WTC11 (cell line): ENCODE data around the gene DAG1. TPM values are rescaled to one million over a fixed set of nuclear protein-coding genes. Genes with fewer than 3 reads are reported as not detected.

Experiments
- ATAC-seq: fragments of 200-7000 bp; cut with Tn5 transposase; 2 replicates; pipeline ENCODE4 v1.10.0; 2021; ENCODE audit warnings: mild to moderate bottlenecking, moderate library complexity
- CTCF ChIA-PET: fragments of 300-600 bp; sonication (Branson Sonifier 250); formaldehyde crosslinking; loops from one replicate; lab custom pipeline; 2021; ENCODE audit warnings: antibody characterized with exemption; lab: Charles Lee
- POLR2A ChIA-PET: fragments of 350-600 bp; sonication (Branson Sonifier 250); formaldehyde crosslinking; loops from one replicate; lab custom pipeline; 2021; ENCODE audit warnings: antibody characterized with exemption; lab: Charles Lee
- DNase-seq: peaks from one replicate; pipeline ENCODE4 v3.0.0; 2021; ENCODE audit warnings: low spot score
- H3K27ac Mint-ChIP-seq: 2 replicates; pipeline ENCODE4 v1.8.0; 2021; ENCODE audit warnings: mixed read lengths
- H3K27me3 Mint-ChIP-seq: 2 replicates; pipeline ENCODE4 v1.8.0; 2021; ENCODE audit warnings: low read depth, mild to moderate bottlenecking, moderate library complexity, mixed read lengths
- H3K36me3 Mint-ChIP-seq: 2 replicates; pipeline ENCODE4 v1.8.0; 2021; ENCODE audit warnings: mixed read lengths
- H3K4me1 Mint-ChIP-seq: 2 replicates; pipeline ENCODE4 v1.8.0; 2022; ENCODE audit warnings: mixed read lengths
- H3K4me3 Mint-ChIP-seq: 2 replicates; pipeline ENCODE4 v1.8.0; 2021; ENCODE audit warnings: mild to moderate bottlenecking, moderate library complexity, mixed read lengths
- H3K9me3 Mint-ChIP-seq: 2 replicates; pipeline ENCODE4 v1.8.0; 2021; ENCODE audit warnings: mixed read lengths
- ATF1 ChIP-seq: sonication (generic); formaldehyde crosslinking; IDR thresholded peaks from 2 replicates; pipeline ENCODE4 v1.8.1; 2023; ENCODE audit warnings: mild to moderate bottlenecking, moderate library complexity, missing genetic modification reagents
- CBFB ChIP-seq: sonication (generic); formaldehyde crosslinking; IDR thresholded peaks from 2 replicates; pipeline ENCODE4 v1.8.1; 2022; ENCODE audit warnings: mild to moderate bottlenecking, low read depth, missing genetic modification reagents
- CREB1 ChIP-seq: sonication (generic); formaldehyde crosslinking; IDR thresholded peaks from 2 replicates; pipeline ENCODE4 v1.8.0; 2023; ENCODE audit warnings: mild to moderate bottlenecking, missing genetic modification reagents
- CTCF ChIP-seq: fragments of 200-600 bp; IDR thresholded peaks from 2 replicates; pipeline ENCODE4 v1.8.0; 2022; ENCODE audit warnings: antibody characterized with exemption
- E2F1 ChIP-seq: sonication (generic); formaldehyde crosslinking; IDR thresholded peaks from 2 replicates; pipeline ENCODE4 v1.8.0; 2022; ENCODE audit warnings: mild to moderate bottlenecking, missing genetic modification reagents
- E2F4 ChIP-seq: sonication (generic); formaldehyde crosslinking; IDR thresholded peaks from 2 replicates; pipeline ENCODE4 v1.8.1; 2022; ENCODE audit warnings: low read depth, mild to moderate bottlenecking, moderate library complexity, missing genetic modification reagents, borderline replicate concordance
- E2F5 ChIP-seq: sonication (generic); formaldehyde crosslinking; IDR thresholded peaks from 2 replicates; pipeline ENCODE4 v1.8.1; 2022; ENCODE audit warnings: mild to moderate bottlenecking, moderate library complexity, missing genetic modification reagents
- ETV6 ChIP-seq: sonication (generic); formaldehyde crosslinking; IDR thresholded peaks from 2 replicates; pipeline ENCODE4 v1.8.1; 2022; ENCODE audit warnings: mild to moderate bottlenecking, missing genetic modification reagents
- FOXJ3 ChIP-seq: sonication (generic); formaldehyde crosslinking; IDR thresholded peaks from 2 replicates; pipeline ENCODE4 v1.9.0; 2021; ENCODE audit warnings: missing genetic modification reagents, mild to moderate bottlenecking, borderline replicate concordance
- HMGA2 ChIP-seq: fragments of 250-450 bp; sonication (Bioruptor Pico); IDR thresholded peaks from 2 replicates; pipeline ENCODE4 v1.4.0; 2021; ENCODE audit warnings: mild to moderate bottlenecking, moderate library complexity
- HMGXB4 ChIP-seq: sonication (generic); formaldehyde crosslinking; IDR thresholded peaks from 2 replicates; pipeline ENCODE4 v1.8.1; 2023; ENCODE audit warnings: mild to moderate bottlenecking, moderate library complexity, missing genetic modification reagents
- IRF2 ChIP-seq: sonication (generic); formaldehyde crosslinking; IDR thresholded peaks from 2 replicates; pipeline ENCODE4 v1.8.0; 2022; ENCODE audit warnings: low read depth, missing genetic modification reagents, borderline replicate concordance
- KAT7 ChIP-seq: sonication (generic); formaldehyde crosslinking; IDR thresholded peaks from 2 replicates; pipeline ENCODE4 v1.8.1; 2023; ENCODE audit warnings: missing genetic modification reagents, mild to moderate bottlenecking, borderline replicate concordance
- NR1H2 ChIP-seq: sonication (generic); formaldehyde crosslinking; IDR thresholded peaks from 2 replicates; pipeline ENCODE4 v1.9.0; 2021; ENCODE audit warnings: mild to moderate bottlenecking, moderate library complexity, missing genetic modification reagents
- RELA ChIP-seq: sonication (generic); formaldehyde crosslinking; IDR thresholded peaks from 2 replicates; pipeline ENCODE4 v1.8.1; 2022; ENCODE audit warnings: missing genetic modification reagents, mild to moderate bottlenecking, borderline replicate concordance
- SOX15 ChIP-seq: fragments of 250-450 bp; sonication (Bioruptor Pico); IDR thresholded peaks from 2 replicates; pipeline ENCODE4 v1.9.0; 2021; ENCODE audit warnings: mild to moderate bottlenecking
- TEAD1 ChIP-seq: sonication (generic); formaldehyde crosslinking; IDR thresholded peaks from 2 replicates; pipeline ENCODE4 v1.8.0; 2022; ENCODE audit warnings: mild to moderate bottlenecking, missing genetic modification reagents
- USF2 ChIP-seq: sonication (generic); formaldehyde crosslinking; IDR thresholded peaks from 2 replicates; pipeline ENCODE4 v1.8.1; 2023; ENCODE audit warnings: mild to moderate bottlenecking, missing genetic modification reagents, moderate library complexity
- ZBTB43 ChIP-seq: sonication (generic); formaldehyde crosslinking; IDR thresholded peaks from 2 replicates; pipeline ENCODE4 v1.8.1; 2023; ENCODE audit warnings: mild to moderate bottlenecking, missing genetic modification reagents
- ZMAT4 ChIP-seq: fragments of 250-450 bp; sonication (Bioruptor Pico); IDR thresholded peaks from 2 replicates; pipeline ENCODE4 v1.9.0; 2021; ENCODE audit warnings: mild to moderate bottlenecking
- ZNF121 ChIP-seq: sonication (generic); formaldehyde crosslinking; IDR thresholded peaks from 2 replicates; pipeline ENCODE4 v1.8.0; 2023; ENCODE audit warnings: missing genetic modification reagents
- ZNF138 ChIP-seq: sonication (generic); formaldehyde crosslinking; conservative IDR thresholded peaks from 2 replicates; pipeline ENCODE4 v1.8.1; 2022; ENCODE audit warnings: mild to moderate bottlenecking, moderate library complexity, missing genetic modification reagents
- ZNF232 ChIP-seq: sonication (generic); formaldehyde crosslinking; IDR thresholded peaks from 2 replicates; pipeline ENCODE4 v1.8.0; 2022; ENCODE audit warnings: mild to moderate bottlenecking, missing genetic modification reagents
- ZNF317 ChIP-seq: sonication (generic); formaldehyde crosslinking; IDR thresholded peaks from 2 replicates; pipeline ENCODE4 v1.8.1; 2023; ENCODE audit warnings: low read depth, mild to moderate bottlenecking, moderate library complexity, missing genetic modification reagents, borderline replicate concordance
- ZNF396 ChIP-seq: fragments of 250-450 bp; sonication (Bioruptor Pico); IDR thresholded peaks from 2 replicates; pipeline ENCODE4 v1.8.0; 2021; ENCODE audit warnings: mild to moderate bottlenecking, moderate library complexity, borderline replicate concordance
- ZNF671 ChIP-seq: fragments of 250-450 bp; sonication (Bioruptor Pico); IDR thresholded peaks from 2 replicates; pipeline ENCODE4 v1.8.0; 2021; ENCODE audit warnings: mild to moderate bottlenecking
- ZSCAN18 ChIP-seq: fragments of 250-450 bp; sonication (Bioruptor Pico); IDR thresholded peaks from 2 replicates; pipeline ENCODE4 v2.1.2; 2022; ENCODE audit warnings: mild to moderate bottlenecking, moderate library complexity
- total RNA-seq: library from RNA; stranded (reverse); gene quantifications from 3 replicates; pipeline ENCODE4 v1.2.3, GENCODE V29; 2021

Gene DAG1
- total RNA-seq, 1 experiment from 2014 or later, result 115 TPM

- POLR2A ChIA-PET, result no interaction called here
- Mint-ChIP-seq H3K9me3 (no peaks in the 10 kb centered on the region), H3K27ac (no peak overlapping the region), H3K36me3 (no peaks in the 10 kb centered on the region), H3K4me3 (no peak overlapping the region), H3K27me3 (no peaks in the 10 kb centered on the region; the same call in 1 of the 2 replicates), H3K4me1 (no peaks in the 10 kb centered on the region)
- DNase-seq, result no peak
- CTCF ChIA-PET, result no interaction called here
- TF ChIP-seq NR1H2 (no peak), ZNF671 (CRISPR knock-in tag) (no peak), HMGXB4 (CRISPR knock-in tag) (no peak), KAT7 (CRISPR knock-in tag) (no peak), ZSCAN18 (no peak), USF2 (CRISPR knock-in tag) (no peak), ZNF138 (CRISPR knock-in tag) (no peak), RELA (CRISPR knock-in tag) (no peak), FOXJ3 (no peak)
- ATAC-seq, result no peak
Observed at GRCh38 chr3:49434731-49435130, 35.3 kb upstream of the DAG1 start.

- no peak for DNase-seq
- Mint-ChIP-seq H3K27ac (no peak overlapping the region), H3K36me3 (no peaks in the 10 kb centered on the region), H3K9me3 (no peaks in the 10 kb centered on the region), H3K27me3 (no peaks in the 10 kb centered on the region), H3K4me1 (no peaks in the 10 kb centered on the region)
- CTCF ChIA-PET, result interaction anchor here (1.8 to 2.4 kb wide), 2 partner anchors 9 to 105 kb away, joined by 7 to 8 read pairs; partner anchors contain the start of gene USP4
- TF ChIP-seq ZBTB43 (CRISPR knock-in tag) (no peak), ATF1 (CRISPR knock-in tag) (no peak), CREB1 (CRISPR knock-in tag) (no peak), E2F1 (CRISPR knock-in tag) (no peak), TEAD1 (CRISPR knock-in tag) (no peak), ZNF121 (no peak), IRF2 (CRISPR knock-in tag) (no peak), SOX15 (no peak), ZNF396 (CRISPR knock-in tag) (no peak), E2F4 (CRISPR knock-in tag) (no peak), HMGA2 (no peak), ZNF232 (no peak), ZNF317 (CRISPR knock-in tag) (no peak), ETV6 (CRISPR knock-in tag) (no peak), CBFB (CRISPR knock-in tag) (no peak), CTCF (no peak), FOXJ3 (no peak), E2F5 (CRISPR knock-in tag) (no peak), ZMAT4 (CRISPR knock-in tag) (no peak)
- TF ChIP-seq, all 79 proteins: peak for 0
- no peak overlapping the region for H3K4me3 Mint-ChIP-seq
- POLR2A ChIA-PET, result no interaction called here
- no peak for ATAC-seq
Observed at GRCh38 chr3:49445391-49445790, 24.7 kb upstream of the DAG1 start.
